RCC 7860 (cell line): ENCODE measurements around the gene POLR3G.
A peak's percentile ranks its signal among the peaks of the same experiment; 100 is the strongest.

Source experiments
- DNase-seq: peaks from one replicate; pipeline ENCODE4 v3.0.0-alpha.2; 2015; ENCODE audit warnings: low spot score
- FAIRE-seq: peaks from 2 replicates; lab custom pipeline; 2012; peaks lifted over from hg19 to GRCh38; lab: Jason Lieb, UNC

The POLR3G gene

GRCh38 chr5:90474235-90475107 is at the start of gene POLR3G, which contains the start of gene MBLAC2:
Gene POLR3G, plus strand, starts transcription at chr5:90474864. Its CDS starts 10,704 bp downstream, at chr5:90485568.
Gene MBLAC2, minus strand, starts transcription at chr5:90474771. Its CDS starts 479 bp downstream, at chr5:90474292.
- peak; percentile 66 for DNase-seq
- FAIRE-seq: no peak

- FAIRE-seq (no peak), DNase-seq (no peak)
Measured at GRCh38 chr5:90434116-90434714, 40.4 kb upstream of the POLR3G start.

GRCh38 chr5:90437663-90438062 is 37.0 kb upstream of the POLR3G start:
- no peak for DNase-seq
- no peak for FAIRE-seq

GRCh38 chr5:90438100-90438499 is 36.6 kb upstream of the POLR3G start:
- FAIRE-seq (no peak), DNase-seq (no peak)

GRCh38 chr5:90440644-90441043 is 34.0 kb upstream of the POLR3G start:
- no peak for FAIRE-seq
- DNase-seq: no peak

- no peak for DNase-seq
- FAIRE-seq: no peak
Measured at GRCh38 chr5:90446961-90447360, 27.7 kb upstream of the POLR3G start.

- DNase-seq (no peak), FAIRE-seq (no peak)
Measured at GRCh38 chr5:90461288-90461687, 13.4 kb upstream of the POLR3G start.

- FAIRE-seq: no peak
- no peak for DNase-seq
Measured at GRCh38 chr5:90472783-90473395, 1.8 kb upstream of the POLR3G start.

GRCh38 chr5:90473396-90474234 is 1.0 kb upstream of the POLR3G start:
- FAIRE-seq (no peak), DNase-seq (no peak)

- DNase-seq: no peak
- no peak for FAIRE-seq
Measured at GRCh38 chr5:90475436-90475980, 844 bp downstream of the POLR3G start.

- no peak for DNase-seq
- no peak for FAIRE-seq
Measured at GRCh38 chr5:90476391-90476790, 1.7 kb downstream of the POLR3G start.

- FAIRE-seq (no peak), DNase-seq (no peak)
Measured at GRCh38 chr5:90477073-90477472, 2.4 kb downstream of the POLR3G start.

- FAIRE-seq: no peak
- DNase-seq: no peak
Measured at GRCh38 chr5:90477621-90478215, 3.1 kb downstream of the POLR3G start.

- DNase-seq (no peak), FAIRE-seq (no peak)
Measured at GRCh38 chr5:90479611-90480385, 5.1 kb downstream of the POLR3G start.

GRCh38 chr5:90480699-90481098 is 6.0 kb downstream of the POLR3G start:
- DNase-seq (no peak), FAIRE-seq (no peak)

GRCh38 chr5:90483206-90483605 is 8.5 kb downstream of the POLR3G start:
- no peak for FAIRE-seq

GRCh38 chr5:90484540-90484939 is 9.9 kb downstream of the POLR3G start:
- FAIRE-seq (no peak), DNase-seq (no peak)

More at GRCh38 chr5:90483206-90483605, 8.5 kb downstream of the POLR3G start:
- DNase-seq: no peak

- no peak for FAIRE-seq
- no peak for DNase-seq
Measured at GRCh38 chr5:90488791-90489190, 14.1 kb downstream of the POLR3G start.

- FAIRE-seq: no peak
Measured at GRCh38 chr5:90494043-90494442, 19.4 kb downstream of the POLR3G start.

More at GRCh38 chr5:90494043-90494442, 19.4 kb downstream of the POLR3G start:
- no peak for DNase-seq
